ENCODE data around the gene IL2RA.
"Not testable (repeated sequence)": the region's sequence is repeated elsewhere in the genome, so short reads cannot be mapped to it uniquely, and the experiment has no call there.

The IL2RA gene

GRCh38 chr10:6070660-6071059, 8.5 kb upstream of the IL2RA start:
- Histone ChIP-seq H3K9me3 (ENCODE audit: control insufficient read depth in 1 of 2, low read length in 2 of 2) (no peaks in the 10 kb centered on the region), H3K4me1 (ENCODE audit: control insufficient read depth in 1 of 2, insufficient read depth in 2 of 2, low read length in 2 of 2) (peaks cover 11 to 12% of the 10 kb centered on the region in 2 donors), H3K4me3 (ENCODE audit: low read depth in 1 of 2, low read length in 2 of 2) (no peak overlapping the region), H3K36me3 (ENCODE audit: control insufficient read depth in 1 of 2, insufficient read depth in 2 of 2, low read length in 2 of 2) (no peaks in the 10 kb centered on the region), H3K27me3 (ENCODE audit: control insufficient read depth in 1 of 2, insufficient read depth in 2 of 2, low read length in 2 of 2) (peaks cover 0 to 4% of the 10 kb centered on the region in 2 donors), H3K9ac (ENCODE audit: low read depth in 1 of 2, low read length in 2 of 2) (no peak overlapping the region), H3K27ac (ENCODE audit: low read depth, low read length) (no peak overlapping the region)

- H3K4me1 ChIP-seq (ENCODE audit: control insufficient read depth in 1 of 2, insufficient read depth in 2 of 2, low read length in 2 of 2) = peaks cover 11 to 12% of the 10 kb centered on the region in 2 donors
- no peak overlapping the region for H3K27ac ChIP-seq (ENCODE audit: low read depth, low read length)
- H3K36me3 ChIP-seq (ENCODE audit: control insufficient read depth in 1 of 2, insufficient read depth in 2 of 2, low read length in 2 of 2) = no peaks in the 10 kb centered on the region
- H3K4me3 ChIP-seq (ENCODE audit: low read depth in 1 of 2, low read length in 2 of 2) = no peak overlapping the region
- H3K27me3 ChIP-seq (ENCODE audit: control insufficient read depth in 1 of 2, insufficient read depth in 2 of 2, low read length in 2 of 2) = no peaks in the 10 kb centered on the region
- H3K9ac ChIP-seq (ENCODE audit: low read depth in 1 of 2, low read length in 2 of 2) = no peak overlapping the region
- no peaks in the 10 kb centered on the region for H3K9me3 ChIP-seq (ENCODE audit: control insufficient read depth in 1 of 2, low read length in 2 of 2)
Observed at GRCh38 chr10:6069081-6069931, 7.1 kb upstream of the IL2RA start.

- H3K27me3 ChIP-seq (ENCODE audit: control insufficient read depth in 1 of 2, insufficient read depth in 2 of 2, low read length in 2 of 2) = no peaks in the 10 kb centered on the region
- H3K4me1 ChIP-seq (ENCODE audit: control insufficient read depth in 1 of 2, insufficient read depth in 2 of 2, low read length in 2 of 2) = peaks cover 11 to 12% of the 10 kb centered on the region in 2 donors
- no peak overlapping the region for H3K4me3 ChIP-seq (ENCODE audit: low read depth in 1 of 2, low read length in 2 of 2)
- H3K9ac ChIP-seq (ENCODE audit: low read depth in 1 of 2, low read length in 2 of 2) = no peak overlapping the region
- no peaks in the 10 kb centered on the region for H3K9me3 ChIP-seq (ENCODE audit: control insufficient read depth in 1 of 2, low read length in 2 of 2)
- no peaks in the 10 kb centered on the region for H3K36me3 ChIP-seq (ENCODE audit: control insufficient read depth in 1 of 2, insufficient read depth in 2 of 2, low read length in 2 of 2)
- no peak overlapping the region for H3K27ac ChIP-seq (ENCODE audit: low read depth, low read length)
Observed at GRCh38 chr10:6068422-6068821, 6.3 kb upstream of the IL2RA start.

GRCh38 chr10:6068006-6068405, 5.8 kb upstream of the IL2RA start:
- Histone ChIP-seq H3K9me3 (ENCODE audit: control insufficient read depth in 1 of 2, low read length in 2 of 2) (no peaks in the 10 kb centered on the region), H3K27ac (ENCODE audit: low read depth, low read length) (no peak overlapping the region), H3K9ac (ENCODE audit: low read depth in 1 of 2, low read length in 2 of 2) (no peak overlapping the region), H3K27me3 (ENCODE audit: control insufficient read depth in 1 of 2, insufficient read depth in 2 of 2, low read length in 2 of 2) (no peaks in the 10 kb centered on the region), H3K36me3 (ENCODE audit: control insufficient read depth in 1 of 2, insufficient read depth in 2 of 2, low read length in 2 of 2) (no peaks in the 10 kb centered on the region), H3K4me1 (ENCODE audit: control insufficient read depth in 1 of 2, insufficient read depth in 2 of 2, low read length in 2 of 2) (peaks cover 11 to 12% of the 10 kb centered on the region in 2 donors), H3K4me3 (ENCODE audit: low read depth in 1 of 2, low read length in 2 of 2) (no peak overlapping the region)

DNA sequence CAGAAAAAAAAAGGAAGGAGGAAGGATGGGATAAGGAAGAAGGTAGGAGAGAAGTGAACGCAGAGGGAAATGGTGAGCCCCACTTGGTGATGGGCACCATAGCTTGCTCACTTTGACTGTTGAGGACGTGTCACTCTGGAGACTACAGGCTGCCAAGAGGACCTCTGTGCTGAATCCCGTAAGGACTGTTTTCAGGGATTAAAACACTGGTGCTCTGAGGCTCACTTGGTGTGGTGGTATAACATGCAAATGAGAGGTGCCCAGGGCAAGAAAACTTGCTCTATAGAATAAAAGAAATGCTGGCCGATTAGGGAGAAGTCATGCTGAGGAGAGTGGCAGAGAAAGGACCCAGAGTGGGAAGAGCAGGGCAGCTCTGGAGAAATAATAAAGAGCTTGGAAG, 5.3 kb upstream of the IL2RA start:
- H3K27ac ChIP-seq (ENCODE audit: low read depth, low read length) = no peak overlapping the region
- peaks cover 11 to 12% of the 10 kb centered on the region in 2 donors for H3K4me1 ChIP-seq (ENCODE audit: control insufficient read depth in 1 of 2, insufficient read depth in 2 of 2, low read length in 2 of 2)
- no peaks in the 10 kb centered on the region for H3K27me3 ChIP-seq (ENCODE audit: control insufficient read depth in 1 of 2, insufficient read depth in 2 of 2, low read length in 2 of 2)
- no peaks in the 10 kb centered on the region for H3K36me3 ChIP-seq (ENCODE audit: control insufficient read depth in 1 of 2, insufficient read depth in 2 of 2, low read length in 2 of 2)
- no peak overlapping the region for H3K9ac ChIP-seq (ENCODE audit: low read depth in 1 of 2, low read length in 2 of 2)
- H3K9me3 ChIP-seq (ENCODE audit: control insufficient read depth in 1 of 2, low read length in 2 of 2) = no peaks in the 10 kb centered on the region
- no peak overlapping the region for H3K4me3 ChIP-seq (ENCODE audit: low read depth in 1 of 2, low read length in 2 of 2)

GRCh38 chr10:6065835-6066234, 3.7 kb upstream of the IL2RA start:
- no peak overlapping the region for H3K27ac ChIP-seq (ENCODE audit: low read depth, low read length)
- H3K9me3 ChIP-seq (ENCODE audit: control insufficient read depth in 1 of 2, low read length in 2 of 2) = no peaks in the 10 kb centered on the region
- H3K36me3 ChIP-seq (ENCODE audit: control insufficient read depth in 1 of 2, insufficient read depth in 2 of 2, low read length in 2 of 2) = no peaks in the 10 kb centered on the region
- no peak overlapping the region for H3K9ac ChIP-seq (ENCODE audit: low read depth in 1 of 2, low read length in 2 of 2)
- no peaks in the 10 kb centered on the region for H3K27me3 ChIP-seq (ENCODE audit: control insufficient read depth in 1 of 2, insufficient read depth in 2 of 2, low read length in 2 of 2)
- H3K4me1 ChIP-seq (ENCODE audit: control insufficient read depth in 1 of 2, insufficient read depth in 2 of 2, low read length in 2 of 2) = peaks cover 0 to 2% of the 10 kb centered on the region in 2 donors
- H3K4me3 ChIP-seq (ENCODE audit: low read depth in 1 of 2, low read length in 2 of 2) = no peak overlapping the region

DNA sequence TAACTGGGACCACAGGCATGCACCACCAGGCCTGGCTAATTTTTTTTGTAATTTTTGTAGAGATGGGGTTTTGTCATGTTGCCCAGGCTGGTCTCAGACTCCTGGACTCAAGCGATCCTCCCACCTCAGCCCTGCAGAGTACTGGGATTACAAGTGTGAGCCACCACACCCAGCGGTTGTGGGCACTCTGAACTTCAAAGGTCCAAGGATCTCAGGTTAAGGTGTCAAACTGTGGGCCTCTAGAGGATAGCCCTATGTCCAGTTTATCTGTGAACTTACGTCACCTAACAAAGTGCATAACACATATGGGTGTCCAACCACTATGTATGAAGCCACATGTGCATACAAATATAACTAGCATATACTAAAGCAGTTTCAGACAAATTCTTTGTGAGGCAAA, 3.2 kb upstream of the IL2RA start:
- Histone ChIP-seq H3K27ac (ENCODE audit: low read depth, low read length) (no peak overlapping the region), H3K9me3 (ENCODE audit: control insufficient read depth in 1 of 2, low read length in 2 of 2) (no peaks in the 10 kb centered on the region), H3K27me3 (ENCODE audit: control insufficient read depth in 1 of 2, insufficient read depth in 2 of 2, low read length in 2 of 2) (no peaks in the 10 kb centered on the region), H3K4me3 (ENCODE audit: low read depth in 1 of 2, low read length in 2 of 2) (no peak overlapping the region), H3K4me1 (ENCODE audit: control insufficient read depth in 1 of 2, insufficient read depth in 2 of 2, low read length in 2 of 2) (no peaks in the 10 kb centered on the region), H3K36me3 (ENCODE audit: control insufficient read depth in 1 of 2, insufficient read depth in 2 of 2, low read length in 2 of 2) (no peaks in the 10 kb centered on the region), H3K9ac (ENCODE audit: low read depth in 1 of 2, low read length in 2 of 2) (no peak overlapping the region)

DNA sequence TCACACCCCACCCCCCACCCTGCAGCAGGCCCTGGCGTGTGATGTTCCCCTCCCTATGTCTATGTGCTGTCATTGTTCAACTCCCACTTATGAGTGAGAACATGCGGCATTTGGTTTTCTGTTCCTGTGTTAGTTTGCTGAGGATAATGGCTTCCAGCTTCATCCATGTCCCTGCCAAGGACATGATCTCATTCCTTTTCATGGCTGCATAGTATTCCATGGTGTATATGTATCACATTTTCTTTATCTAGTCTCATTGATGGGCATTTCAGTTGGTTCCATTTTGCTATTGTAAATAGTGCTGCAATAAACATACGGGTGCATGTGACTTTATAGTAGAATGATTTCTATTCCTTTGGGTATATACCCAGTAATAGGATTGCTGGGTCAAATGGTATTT, 2.6 kb upstream of the IL2RA start:
- H3K27me3 ChIP-seq (ENCODE audit: control insufficient read depth in 1 of 2, insufficient read depth in 2 of 2, low read length in 2 of 2); H3K36me3 ChIP-seq (ENCODE audit: control insufficient read depth in 1 of 2, insufficient read depth in 2 of 2, low read length in 2 of 2); H3K9me3 ChIP-seq (ENCODE audit: control insufficient read depth in 1 of 2, low read length in 2 of 2); H3K4me3 ChIP-seq (ENCODE audit: low read depth in 1 of 2, low read length in 2 of 2); H3K4me1 ChIP-seq (ENCODE audit: control insufficient read depth in 1 of 2, insufficient read depth in 2 of 2, low read length in 2 of 2); H3K9ac ChIP-seq (ENCODE audit: low read depth in 1 of 2, low read length in 2 of 2); H3K27ac ChIP-seq (ENCODE audit: low read depth, low read length): not testable (repeated sequence)

GRCh38 chr10:6064119-6064518, 2.0 kb upstream of the IL2RA start:
- no peaks in the 10 kb centered on the region for H3K27me3 ChIP-seq (ENCODE audit: control insufficient read depth in 1 of 2, insufficient read depth in 2 of 2, low read length in 2 of 2)
- H3K9me3 ChIP-seq (ENCODE audit: control insufficient read depth in 1 of 2, low read length in 2 of 2) = no peaks in the 10 kb centered on the region
- H3K9ac ChIP-seq (ENCODE audit: low read depth in 1 of 2, low read length in 2 of 2) = no peak overlapping the region
- no peak overlapping the region for H3K27ac ChIP-seq (ENCODE audit: low read depth, low read length)
- no peak overlapping the region for H3K4me3 ChIP-seq (ENCODE audit: low read depth in 1 of 2, low read length in 2 of 2)
- H3K4me1 ChIP-seq (ENCODE audit: control insufficient read depth in 1 of 2, insufficient read depth in 2 of 2, low read length in 2 of 2) = no peaks in the 10 kb centered on the region
- H3K36me3 ChIP-seq (ENCODE audit: control insufficient read depth in 1 of 2, insufficient read depth in 2 of 2, low read length in 2 of 2) = no peaks in the 10 kb centered on the region

- no peak overlapping the region for H3K9ac ChIP-seq (ENCODE audit: low read depth in 1 of 2, low read length in 2 of 2)
- peaks cover 0 to 6% of the 10 kb centered on the region in 2 donors for H3K27me3 ChIP-seq (ENCODE audit: control insufficient read depth in 1 of 2, insufficient read depth in 2 of 2, low read length in 2 of 2)
- no peaks in the 10 kb centered on the region for H3K4me1 ChIP-seq (ENCODE audit: control insufficient read depth in 1 of 2, insufficient read depth in 2 of 2, low read length in 2 of 2)
- no peak overlapping the region for H3K4me3 ChIP-seq (ENCODE audit: low read depth in 1 of 2, low read length in 2 of 2)
- H3K9me3 ChIP-seq (ENCODE audit: control insufficient read depth in 1 of 2, low read length in 2 of 2) = no peaks in the 10 kb centered on the region
- no peak overlapping the region for H3K27ac ChIP-seq (ENCODE audit: low read depth, low read length)
- H3K36me3 ChIP-seq (ENCODE audit: control insufficient read depth in 1 of 2, insufficient read depth in 2 of 2, low read length in 2 of 2) = no peaks in the 10 kb centered on the region
Observed at GRCh38 chr10:6061056-6061455, 1.1 kb downstream of the IL2RA start.
